Sigmoid colon (tissue), 4 donors: ENCODE results near the gene TRMT2A.

Experiments used
- EP300 ChIP-seq, 4 donors: sonication (generic); formaldehyde crosslinking; IDR thresholded peaks; one replicate each; pipeline ENCODE4 v1.6.1; 2017; ENCODE audit warnings: antibody characterized with exemption in 4 of 4
- POLR2AphosphoS5 ChIP-seq, 4 donors: sonication (generic); formaldehyde crosslinking; IDR thresholded peaks; one replicate each; pipeline ENCODE4 v1.6.1; 2017; ENCODE audit warnings: antibody characterized with exemption in 4 of 4

GRCh38 chr22:20117633-20118299 lies 740 bp upstream of the TRMT2A start:
- TF ChIP-seq POLR2AphosphoS5 (IDR thresholded peaks at IDR 0.05), result no peak
- TF ChIP-seq EP300 (IDR thresholded peaks at IDR 0.05), result no peak
